NCI-H1048 (cell line): ENCODE results near the gene CCSER1.
"Not testable (repeated sequence)": the region's sequence is repeated elsewhere in the genome, so short reads cannot be mapped to it uniquely, and the experiment has no call there.

ENCODE experiments used
- DNase-seq: peaks from one replicate; lab custom pipeline; 2025; lab: John Stamatoyannopoulos, UW

The CCSER1 gene

GRCh38 chr4:90840828-90841227 lies 713.6 kb downstream of the CCSER1 start:
- no peak for DNase-seq

GRCh38 chr4:90841676-90842075 lies 714.5 kb downstream of the CCSER1 start:
- DNase-seq: no peak

GRCh38 chr4:90842960-90843359 lies 715.8 kb downstream of the CCSER1 start:
- DNase-seq: no peak

- no peak for DNase-seq
Measured at GRCh38 chr4:90844241-90844640, 717.0 kb downstream of the CCSER1 start.

- DNase-seq: no peak
Measured at GRCh38 chr4:90845777-90846176, 718.6 kb downstream of the CCSER1 start.

- no peak for DNase-seq
Measured at GRCh38 chr4:90852237-90852636, 725.0 kb downstream of the CCSER1 start.

- no peak for DNase-seq
Measured at GRCh38 chr4:90855111-90855510, 727.9 kb downstream of the CCSER1 start.

- no peak for DNase-seq
Measured at GRCh38 chr4:90857081-90857820, 730.1 kb downstream of the CCSER1 start.

- no peak for DNase-seq
Measured at GRCh38 chr4:90875791-90876190, 748.6 kb downstream of the CCSER1 start.

GRCh38 chr4:90876296-90876695 lies 749.1 kb downstream of the CCSER1 start:
- DNase-seq: no peak

GRCh38 chr4:90883519-90883918 lies 756.3 kb downstream of the CCSER1 start:
- no peak for DNase-seq

GRCh38 chr4:90888571-90888970 lies 761.4 kb downstream of the CCSER1 start:
- no peak for DNase-seq

GRCh38 chr4:90889171-90889570 lies 762.0 kb downstream of the CCSER1 start:
- no peak for DNase-seq

GRCh38 chr4:90903413-90903812 lies 776.2 kb downstream of the CCSER1 start:
- not testable (repeated sequence) for DNase-seq

- no peak for DNase-seq
Measured at GRCh38 chr4:90904021-90904420, 776.8 kb downstream of the CCSER1 start.

- DNase-seq: no peak
Measured at GRCh38 chr4:90906239-90906638, 779.0 kb downstream of the CCSER1 start.

GRCh38 chr4:90911724-90912434 lies 784.7 kb downstream of the CCSER1 start:
- not testable (repeated sequence) for DNase-seq

- DNase-seq: no peak
Measured at GRCh38 chr4:90922174-90922573, 795.0 kb downstream of the CCSER1 start.

- no peak for DNase-seq
Measured at GRCh38 chr4:90926957-90927356, 799.8 kb downstream of the CCSER1 start.

GRCh38 chr4:90943311-90943710 lies 816.1 kb downstream of the CCSER1 start:
- no peak for DNase-seq

GRCh38 chr4:90946945-90947344 lies 819.8 kb downstream of the CCSER1 start:
- DNase-seq: no peak

- DNase-seq: no peak
Measured at GRCh38 chr4:90950385-90950841, 823.2 kb downstream of the CCSER1 start.

GRCh38 chr4:90951037-90951436 lies 823.8 kb downstream of the CCSER1 start:
- DNase-seq: no peak
